Esophagus muscularis mucosa (tissue), 4 donors: ENCODE measurements around the gene EGFL7. TPM values are rescaled to one million over a fixed set of nuclear protein-coding genes. Genes with fewer than 3 reads are reported as not detected.
A peak's percentile ranks its signal among the peaks of the same experiment; 100 is the strongest.

Experiments
- DNase-seq: peaks from one replicate; pipeline ENCODE4 v3.0.0-alpha.2; 2017; ENCODE audit errors: extremely low spot score
- H3K27ac ChIP-seq, 4 donors: fragments of 200-600 bp; sonication (generic); replicated peaks in 1 of 4; 1 replicate in 3 of 4; 2 replicates in 1 of 4; pipeline ENCODE4 v1.5.1; 2016 to 2019; ENCODE audit warnings: mild to moderate bottlenecking in 1 of 4
- H3K27me3 ChIP-seq, 4 donors: fragments of 200-600 bp; sonication (generic); one replicate each; pipeline versions ENCODE4 v1.5.1 to v1.6.0; 2016 to 2019
- H3K36me3 ChIP-seq, 4 donors: fragments of 200-600 bp; sonication (generic); one replicate each; pipeline ENCODE4 v1.5.1; 2016 to 2019
- H3K4me1 ChIP-seq, 4 donors: fragments of 200-600 bp; sonication (generic); one replicate each; pipeline ENCODE4 v1.5.1; 2016 to 2019
- H3K4me3 ChIP-seq, 4 donors: fragments of 200-600 bp; sonication (generic); 1 replicate in 2 of 4; 2 replicates in 2 of 4; pipeline ENCODE4 v1.5.1; 2016 to 2019; ENCODE audit warnings: mild to moderate bottlenecking in 4 of 4, moderate library complexity in 1 of 4
- H3K9me3 ChIP-seq, 4 donors: fragments of 200-600 bp; sonication (generic); 1 replicate in 3 of 4; 2 replicates in 1 of 4; pipeline ENCODE4 v1.5.1; 2016 to 2019
- CTCF ChIP-seq, 3 experiments: fragments of 200-600 bp in 2 of 3; fragments of 450-650 bp in 1 of 3; sonication (generic) in 2 of 3; IDR thresholded peaks; one replicate each; pipeline ENCODE4 v1.5.1; 2017 to 2019; ENCODE audit warnings: antibody characterized with exemption in 3 of 3, mild to moderate bottlenecking in 2 of 3, moderate library complexity in 1 of 3
- EP300 ChIP-seq: sonication (generic); formaldehyde crosslinking; IDR thresholded peaks from one replicate; pipeline ENCODE4 v1.6.1; 2017; ENCODE audit warnings: antibody characterized with exemption
- POLR2A ChIP-seq: fragments of 450-650 bp; IDR thresholded peaks from one replicate; pipeline ENCODE4 v1.6.1; 2017; ENCODE audit warnings: antibody characterized with exemption, moderate library complexity, mild to moderate bottlenecking, low read depth
- POLR2AphosphoS5 ChIP-seq, 2 donors: sonication (generic); formaldehyde crosslinking; IDR thresholded peaks; one replicate each; pipeline ENCODE4 v1.6.1; 2017; ENCODE audit warnings: antibody characterized with exemption in 2 of 2
- WGBS: methylation state at CpG from one replicate; pipeline ENCODE4 v1.1.5; 2018; 5-methylcytosine and 5-hydroxymethylcytosine counted together
- intact Hi-C: fragments of 100-400 bp; cut with DNase I; formaldehyde crosslinking; loops from one replicate; pipeline ENCODE4 v1.15.1; 2023
- total RNA-seq, 4 donors: library from RNA; depleted of rRNA; stranded (reverse); fragments of >200 nt; gene quantifications; one replicate each; pipeline versions ENCODE4 v1.1.0 to v1.2.1, GENCODE V29; 2016

The EGFL7 gene
- total RNA-seq, 4 donors from 2014 or later, result 33.2 to 134 (median 78.7) TPM

- WGBS, result no CpG with 5 or more reads among the region's 106 CpGs
- Histone ChIP-seq H3K4me1 (peaks cover 56 to 81% (median 63%) of the 10 kb centered on the region in 4 donors), H3K27me3 (no peaks in the 10 kb centered on the region), H3K36me3 (peaks cover 0 to 3% (median 0%) of the 10 kb centered on the region in 4 donors), H3K4me3 (peak within 1 kb of the TSS; percentile 68 to 91 (median 78)), H3K9me3 (no peaks in the 10 kb centered on the region), H3K27ac (peak within 1 kb of the TSS; percentile 75 to 93 (median 82))
- TF ChIP-seq EP300 (no peak), POLR2A (peak; percentile 30), POLR2AphosphoS5 (IDR thresholded peaks at IDR 0.05) (peak; percentile 34 to 52), CTCF (IDR thresholded peaks at IDR 0.05) (peak in 1 of 3 experiments; percentile 2)
- no peak for DNase-seq
- intact Hi-C loops, result loop anchor here (5.0 kb wide), 1 partner anchor 40 kb away; no protein-coding TSS in a partner anchor
Measured at GRCh38 chr9:136686794-136687711, 24.3 kb downstream of the EGFL7 start, which contains the start of gene AGPAT2. Gene AGPAT2, minus strand, starts transcription at chr9:136687457. Its CDS starts 100 bp downstream, at chr9:136687357.

GRCh38 chr9:136687721-136688223, 25.1 kb downstream of the EGFL7 start:
- Histone ChIP-seq H3K4me1 (peaks cover 56 to 81% (median 63%) of the 10 kb centered on the region in 4 donors), H3K27me3 (no peaks in the 10 kb centered on the region), H3K4me3 (peak overlapping the region; percentile 68 to 91 (median 78)), H3K27ac (peak overlapping the region; percentile 75 to 93 (median 82)), H3K36me3 (peaks cover 0 to 3% (median 0%) of the 10 kb centered on the region in 4 donors), H3K9me3 (no peaks in the 10 kb centered on the region)
- 40% methylated on average over 1 of the region's 37 CpGs for WGBS
- TF ChIP-seq CTCF (IDR thresholded peaks at IDR 0.05) (no peak), POLR2AphosphoS5 (IDR thresholded peaks at IDR 0.05) (no peak), EP300 (no peak)
- DNase-seq, result no peak
- intact Hi-C loops, result loop anchor here (5.0 kb wide), 1 partner anchor 40 kb away; no protein-coding TSS in a partner anchor

GRCh38 chr9:136688274-136689107, 25.8 kb downstream of the EGFL7 start:
- H3K27ac ChIP-seq, result peak overlapping the region; percentile 75 to 93 (median 84)
- peaks cover 55 to 76% (median 66%) of the 10 kb centered on the region in 4 donors for H3K4me1 ChIP-seq
- H3K36me3 ChIP-seq, result peaks cover 0 to 3% (median 0%) of the 10 kb centered on the region in 4 donors
- H3K4me3 ChIP-seq, result no peak overlapping the region
- TF ChIP-seq EP300 (no peak), CTCF (IDR thresholded peaks at IDR 0.05) (no peak), POLR2A (no peak)
- no peaks in the 10 kb centered on the region for H3K9me3 ChIP-seq
- no peaks in the 10 kb centered on the region for H3K27me3 ChIP-seq
- intact Hi-C loops, result loop anchor here (5.0 kb wide), 1 partner anchor 39 kb away; no protein-coding TSS in a partner anchor
- WGBS, result 68% methylated on average over 14 of the region's 21 CpGs
- DNase-seq, result no peak

- Histone ChIP-seq H3K36me3 (peaks cover 0 to 3% (median 0%) of the 10 kb centered on the region in 4 donors), H3K4me1 (peaks cover 57 to 76% (median 71%) of the 10 kb centered on the region in 4 donors), H3K4me3 (no peak overlapping the region), H3K27me3 (no peaks in the 10 kb centered on the region), H3K27ac (peak overlapping the region in 2 of 4 donors; percentile 78 to 89), H3K9me3 (no peaks in the 10 kb centered on the region)
- intact Hi-C loops, result loop anchor here (5.0 kb wide), 1 partner anchor 38 kb away; no protein-coding TSS in a partner anchor
- no peak for DNase-seq
- no peak for TF ChIP-seq CTCF (IDR thresholded peaks at IDR 0.05)
- TF ChIP-seq POLR2AphosphoS5 (IDR thresholded peaks at IDR 0.05), result no peak
- TF ChIP-seq POLR2A, result no peak
- no peak for TF ChIP-seq EP300
- 79% methylated on average over 7 of the region's 7 CpGs for WGBS
Measured at GRCh38 chr9:136689108-136689460, 26.4 kb downstream of the EGFL7 start.
